GDM1 (cell line): ENCODE measurements around the gene ST14.

Experiments
- DNase-seq: peaks from one replicate; lab custom pipeline; 2025; lab: John Stamatoyannopoulos, UW

Gene ST14

DNA sequence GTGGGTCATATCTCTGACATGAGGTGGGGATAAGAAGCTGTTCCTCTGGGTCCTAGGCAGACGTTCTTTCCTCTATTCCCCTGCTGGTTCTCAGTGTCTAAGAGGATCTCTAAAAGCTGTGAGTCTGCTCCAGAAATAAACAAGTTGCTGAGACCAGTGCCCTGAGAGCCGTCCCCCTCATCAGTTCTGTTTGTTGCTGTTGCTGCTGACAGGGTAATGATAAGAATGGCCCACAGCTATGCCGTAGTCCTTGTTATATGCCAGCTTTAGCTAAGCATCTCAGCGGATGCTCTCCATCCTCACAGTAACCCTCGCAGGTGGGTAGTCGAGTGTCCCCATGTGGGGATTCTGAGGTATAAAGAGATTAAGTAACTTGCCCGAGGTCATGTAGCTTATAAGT lies 23.5 kb upstream of the ST14 start:
- no peak for DNase-seq

DNA sequence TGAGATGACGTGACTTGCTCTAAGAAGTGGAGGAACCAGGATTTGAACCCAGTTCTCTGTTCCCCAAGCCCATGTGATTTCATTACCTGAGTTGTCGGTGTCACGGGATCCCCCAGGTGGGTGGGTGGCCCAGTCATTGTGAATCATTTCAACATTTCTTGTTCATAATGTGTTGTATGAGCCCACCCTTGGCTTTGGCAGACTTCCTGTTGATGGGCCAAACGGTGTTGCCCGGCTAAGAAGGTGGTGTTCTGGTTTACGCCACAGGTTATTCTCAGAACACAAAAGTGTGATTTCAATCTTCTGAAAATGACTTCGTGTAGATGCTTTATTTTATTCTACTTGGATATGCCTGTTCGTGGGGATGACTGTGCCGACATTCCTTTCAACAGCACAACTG lies 21.6 kb upstream of the ST14 start:
- DNase-seq, result no peak

GRCh38 chr11:130139401-130139800 lies 20.2 kb upstream of the ST14 start:
- DNase-seq, result no peak

DNA sequence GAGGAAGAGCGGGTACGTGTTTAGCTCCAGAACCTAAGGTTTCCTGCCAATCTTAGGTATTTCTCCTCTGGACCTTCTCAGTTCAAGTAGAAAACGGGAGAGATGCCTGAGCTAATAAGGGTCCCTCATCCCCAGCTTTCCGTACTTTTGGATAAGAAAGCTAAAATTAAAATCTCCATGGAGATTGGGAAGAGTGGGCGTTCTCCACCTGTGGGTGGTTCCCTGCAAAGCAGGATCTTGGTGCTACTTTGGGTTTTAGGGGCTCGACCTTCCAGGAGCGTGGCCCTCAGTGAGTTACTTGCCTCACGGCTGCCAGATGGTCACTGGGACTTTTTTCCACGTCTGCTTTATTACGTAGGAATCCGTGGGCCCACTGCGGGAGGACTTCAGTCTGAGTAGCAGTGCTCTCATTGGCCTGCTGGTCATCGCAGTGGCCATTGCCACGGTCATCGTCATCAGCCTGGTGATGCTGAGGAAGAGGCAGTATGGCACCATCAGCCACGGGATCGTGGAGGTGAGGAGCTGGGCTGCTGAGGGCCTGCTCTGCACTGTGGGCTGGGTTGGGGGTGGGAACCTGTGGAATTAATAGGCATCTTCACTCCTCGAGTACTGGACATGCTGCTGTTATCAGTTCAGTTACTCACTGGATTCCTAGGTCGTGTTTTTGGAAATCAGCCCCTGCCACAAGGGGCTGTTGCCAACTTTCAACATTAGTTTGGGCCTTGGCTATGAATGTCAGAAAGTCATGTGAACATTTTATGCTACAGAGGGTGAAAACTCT lies 17.8 kb upstream of the ST14 start:
- DNase-seq, result no peak

- DNase-seq, result no peak
Measured at GRCh38 chr11:130144141-130144540, 15.4 kb upstream of the ST14 start.

DNA sequence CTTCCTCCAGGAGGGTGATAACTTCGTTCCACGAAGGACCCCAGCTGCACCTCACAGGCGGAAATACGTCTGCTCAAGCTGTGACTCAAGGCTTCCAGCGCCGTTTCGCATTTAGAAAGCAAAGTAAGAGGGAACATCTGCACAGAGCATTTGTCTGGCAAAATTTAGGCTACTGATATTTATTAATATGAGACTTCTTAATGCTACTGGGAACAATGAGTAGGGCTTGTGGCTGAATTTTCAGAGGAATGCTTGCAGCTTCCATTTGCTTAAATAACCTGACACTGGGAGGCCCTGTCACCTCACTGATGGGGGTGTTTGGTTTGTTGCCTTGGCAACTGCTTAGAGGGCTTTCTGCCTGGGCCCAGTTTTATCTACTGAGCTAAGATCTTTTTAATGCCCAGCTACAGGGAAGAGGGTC lies 14.7 kb upstream of the ST14 start:
- no peak for DNase-seq

- DNase-seq, result no peak
Measured at GRCh38 chr11:130145311-130145812, 14.2 kb upstream of the ST14 start.

GRCh38 chr11:130145975-130146776 lies 13.4 kb upstream of the ST14 start:
- no peak for DNase-seq

GRCh38 chr11:130146796-130147195 lies 12.8 kb upstream of the ST14 start:
- peak; percentile 76 for DNase-seq

DNA sequence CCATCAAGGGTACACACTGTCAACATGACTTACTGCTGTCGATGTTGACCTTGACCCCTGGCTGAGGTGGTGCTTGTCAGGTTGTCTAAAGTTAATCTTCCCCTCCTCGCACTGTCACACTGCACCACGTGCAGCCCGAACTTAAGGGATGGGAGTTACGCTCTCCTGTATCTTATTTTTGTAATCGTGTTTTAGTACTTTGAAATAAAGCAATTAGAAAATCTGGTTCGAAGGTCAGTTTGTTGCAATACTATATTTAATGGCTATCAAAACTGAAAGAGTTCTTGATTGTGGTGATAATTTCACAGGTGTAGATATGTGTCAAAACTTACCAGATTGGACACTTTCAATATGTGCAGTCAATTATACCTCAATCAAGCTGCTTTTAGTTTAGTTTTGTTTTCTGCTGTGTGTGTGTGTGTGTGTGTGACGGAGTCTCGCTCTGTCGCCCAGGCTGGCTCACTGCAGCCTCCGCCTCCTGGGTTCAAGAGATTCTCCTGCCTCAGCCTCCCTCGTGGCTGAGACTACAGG lies 10.7 kb upstream of the ST14 start:
- DNase-seq, result no peak

DNA sequence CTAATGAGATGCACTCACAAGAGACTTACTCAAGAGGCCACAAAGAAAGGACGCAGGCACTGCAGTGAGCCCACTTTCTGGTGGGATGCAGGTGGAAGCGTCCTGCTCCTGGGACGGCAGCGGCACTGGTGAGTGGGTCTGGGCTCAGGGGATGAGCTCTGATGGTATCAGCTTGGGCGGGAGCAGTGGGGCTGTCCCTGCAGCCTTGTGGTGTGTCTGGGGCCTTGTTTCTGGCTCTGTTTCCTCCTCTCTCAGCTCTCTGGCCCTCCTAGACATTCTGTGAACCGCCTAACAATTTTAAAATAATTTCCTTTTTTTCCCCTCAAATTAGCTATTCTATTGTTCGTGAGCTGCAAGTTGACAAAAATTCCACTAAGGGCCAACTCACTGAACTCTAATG lies 8.8 kb upstream of the ST14 start:
- DNase-seq, result no peak

- no peak for DNase-seq
Measured at GRCh38 chr11:130151196-130151595, 8.4 kb upstream of the ST14 start.

DNA sequence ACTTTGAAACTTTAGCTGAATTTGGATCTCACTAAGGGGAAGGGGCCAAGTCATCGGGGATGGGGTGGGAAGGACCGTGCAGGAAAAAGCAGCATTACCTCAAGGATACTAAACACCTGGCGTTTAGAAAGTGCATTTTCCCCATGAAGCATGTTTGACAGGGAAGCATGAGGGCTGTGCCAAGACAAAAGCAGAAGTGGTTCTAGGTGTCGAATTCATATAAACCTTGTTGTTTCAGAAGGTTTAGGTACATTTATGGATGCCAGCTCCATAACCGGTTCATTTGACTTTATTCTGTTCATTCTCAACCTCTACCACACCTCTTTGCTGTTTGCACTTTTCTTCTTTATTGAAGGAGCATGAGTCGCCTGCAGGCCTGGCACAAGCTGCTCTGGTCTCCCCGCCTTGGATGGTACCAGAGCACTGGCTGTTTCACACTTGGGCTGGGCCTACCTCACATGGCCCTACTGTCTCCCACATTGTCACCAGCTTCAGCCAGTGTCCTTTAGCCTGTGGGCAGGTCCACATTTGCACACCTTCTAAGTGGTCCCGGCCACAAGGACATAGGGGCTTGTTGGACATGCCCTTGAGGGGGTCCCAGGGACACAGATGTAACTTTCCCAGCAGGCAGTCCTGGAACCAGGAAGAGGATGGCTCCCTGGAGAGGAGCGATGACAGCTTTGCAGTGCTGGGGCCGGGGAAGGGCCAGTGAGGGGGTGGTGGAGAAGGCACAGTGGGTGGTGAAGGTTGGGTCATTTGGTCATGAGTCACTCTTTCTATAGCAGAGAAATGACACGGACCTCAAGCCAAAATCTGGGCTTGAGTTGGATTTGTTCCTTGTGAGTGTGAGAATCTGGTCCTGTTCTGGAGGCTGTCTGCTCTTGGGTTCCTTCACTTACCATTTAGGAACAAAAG lies 3.2 kb upstream of the ST14 start:
- DNase-seq, result no peak

GRCh38 chr11:130157101-130157500 lies 2.5 kb upstream of the ST14 start:
- no peak for DNase-seq

GRCh38 chr11:130157840-130158239 lies 1.7 kb upstream of the ST14 start:
- no peak for DNase-seq

- DNase-seq, result no peak
Measured at GRCh38 chr11:130159139-130159538, 443 bp upstream of the ST14 start.

GRCh38 chr11:130160498-130161155 lies 1.0 kb downstream of the ST14 start:
- DNase-seq, result no peak

DNA sequence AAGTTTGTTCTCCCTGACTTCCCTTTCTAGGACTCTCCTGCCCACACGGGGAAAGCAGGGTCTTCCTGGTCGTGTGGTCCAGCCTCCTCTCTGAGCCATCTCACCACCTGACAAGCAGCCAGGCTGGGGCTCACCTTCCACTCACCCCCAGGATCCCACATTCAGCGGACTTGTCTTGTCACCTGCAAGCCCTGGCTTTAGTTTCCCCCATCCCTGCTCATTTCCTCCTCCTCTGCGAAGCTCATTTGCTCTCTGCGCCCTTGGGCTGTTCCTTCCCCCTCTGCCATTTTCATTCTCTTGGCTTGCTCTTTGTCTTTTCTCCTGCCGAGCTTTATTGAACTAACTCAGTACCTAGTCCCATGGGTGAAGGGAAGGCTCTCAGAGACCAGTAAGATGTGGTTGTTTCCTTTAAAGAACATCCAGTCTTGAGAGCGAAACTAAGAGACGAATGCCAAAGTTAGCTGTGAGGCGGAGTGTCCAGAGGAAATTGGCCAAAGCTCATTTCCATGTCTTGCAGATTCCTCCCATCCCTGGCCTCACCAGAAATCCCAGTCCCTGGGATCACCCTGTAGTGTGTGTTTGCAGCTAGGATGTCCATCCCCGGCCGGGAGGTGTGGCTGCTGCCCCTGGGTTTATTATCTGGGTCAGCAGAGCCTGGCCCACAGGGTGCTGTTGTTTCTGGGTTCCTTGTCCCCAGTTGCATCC lies 2.0 kb downstream of the ST14 start:
- no peak for DNase-seq

DNA sequence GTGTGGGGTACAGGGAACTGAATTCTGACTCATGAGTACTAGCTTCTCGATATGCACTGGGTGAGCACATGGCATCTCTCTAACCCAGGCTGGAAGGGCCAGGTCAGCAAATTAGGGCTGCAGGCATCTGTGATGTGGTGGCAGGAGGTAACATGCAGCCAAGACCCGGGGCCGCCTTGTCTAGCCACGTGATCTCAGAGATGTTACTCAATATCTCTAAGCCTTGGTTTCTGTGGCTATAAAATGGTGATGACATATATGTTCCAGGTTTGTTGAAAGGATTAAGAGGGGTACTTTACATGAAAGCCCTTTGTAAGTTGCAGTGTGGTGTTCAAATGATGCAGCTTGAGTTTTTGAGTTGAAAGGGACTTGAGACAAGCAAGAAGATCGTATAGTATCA lies 3.2 kb downstream of the ST14 start:
- DNase-seq, result no peak

DNA sequence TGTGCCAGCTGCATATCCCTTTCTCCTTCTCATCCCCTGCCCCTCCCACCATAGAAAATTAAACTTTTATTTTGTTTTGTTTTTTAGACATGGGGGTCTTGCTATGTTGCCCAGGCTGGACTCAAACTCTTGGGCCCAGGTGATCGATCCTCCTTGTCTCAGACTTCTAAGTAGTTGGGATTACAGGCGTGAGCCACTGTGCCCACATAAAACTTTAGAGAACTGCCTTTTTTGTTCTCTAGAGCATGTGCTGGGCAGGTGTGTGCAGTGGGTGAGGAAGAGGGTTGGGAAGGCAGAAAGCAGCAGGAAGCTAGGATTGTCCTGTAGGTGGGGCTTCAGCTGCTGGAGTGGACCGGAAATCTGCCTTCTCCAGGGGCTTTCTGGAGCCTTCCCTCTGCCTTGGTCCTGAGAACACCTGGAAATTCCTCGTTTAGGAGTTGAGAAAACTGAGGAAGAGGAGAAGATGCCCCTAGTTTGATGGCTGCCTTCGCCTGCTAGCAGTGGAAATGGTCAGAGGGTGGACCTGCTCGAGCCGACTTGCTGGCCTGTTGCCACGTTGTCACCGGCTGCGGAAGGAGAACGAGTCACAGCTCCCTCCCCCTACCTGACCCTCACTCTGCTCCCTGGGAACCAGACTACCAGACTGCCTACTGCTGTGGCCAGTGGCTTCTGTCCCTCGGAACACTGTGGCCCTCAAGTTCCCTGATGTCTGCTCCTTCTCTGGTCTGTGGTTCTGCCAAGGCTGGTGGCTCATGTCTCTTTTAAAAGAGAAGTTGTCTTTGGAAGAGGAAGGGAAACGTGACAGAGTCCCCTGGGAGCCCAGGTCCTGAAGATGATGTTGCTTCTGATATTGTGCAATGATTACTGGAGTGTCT lies 4.0 kb downstream of the ST14 start:
- no peak for DNase-seq
